MM.1S (cell line): Measurements from ENCODE around the gene AUTS2.

Source experiments
- CTCF ChIP-seq: fragments of 300-600 bp; sonication (generic); IDR thresholded peaks from 2 replicates; pipeline ENCODE4 v1.5.1; 2016; ENCODE audit warnings: antibody characterized with exemption, low read length, mixed read lengths
- EZH2 ChIP-seq: fragments of 300-600 bp; sonication (generic); optimal IDR thresholded peaks from 2 replicates; pipeline ENCODE3; 2017; ENCODE audit warnings: low read depth, mild to moderate bottlenecking, antibody characterized with exemption, low read length, mixed read lengths
- EZH2phosphoT487 ChIP-seq: fragments of 300-600 bp; sonication (generic); IDR thresholded peaks from 2 replicates; pipeline ENCODE4 v1.6.1; 2018; ENCODE audit warnings: antibody characterized with exemption, low read length

GRCh38 chr7:69919426-69920111, 321.3 kb downstream of the AUTS2 start:
- TF ChIP-seq CTCF (no peak), EZH2 (no peak), EZH2phosphoT487 (no peak)
